GM12872 (cell line): ENCODE data around the gene KAT2B.
A peak's percentile ranks its signal among the peaks of the same experiment; 100 is the strongest.

Experiments
- CTCF ChIP-seq: IDR thresholded peaks from 3 replicates; pipeline ENCODE4 v1.5.1; 2011; ENCODE audit warnings: low read depth, mild to moderate bottlenecking, low read length, moderate library complexity; ENCODE audit not compliant: insufficient read depth

Gene KAT2B

GRCh38 chr3:20154928-20155327, 114.7 kb downstream of the KAT2B start:
- 0 out of 3 replicates have a peak, but pooled peaks have one; percentile 3 for TF ChIP-seq CTCF

- no peak for TF ChIP-seq CTCF
Observed at GRCh38 chr3:20160230-20160629, 120.0 kb downstream of the KAT2B start.

- no peak for TF ChIP-seq CTCF
Observed at GRCh38 chr3:20161714-20162113, 121.5 kb downstream of the KAT2B start.

- TF ChIP-seq CTCF, result no peak
Observed at GRCh38 chr3:20173844-20174410, 133.7 kb downstream of the KAT2B start.

- no peak for TF ChIP-seq CTCF
Observed at GRCh38 chr3:20181276-20181675, 141.0 kb downstream of the KAT2B start.

GRCh38 chr3:20182206-20182605, 142.0 kb downstream of the KAT2B start:
- no peak for TF ChIP-seq CTCF

GRCh38 chr3:20185331-20185678, 145.1 kb downstream of the KAT2B start:
- no peak for TF ChIP-seq CTCF
